CD14-positive monocyte (primary cell): ENCODE results near the gene HLA-DOA. TPM values are rescaled to one million over a fixed set of nuclear protein-coding genes. Genes with fewer than 3 reads are reported as not detected.
A peak's percentile ranks its signal among the peaks of the same experiment; 100 is the strongest.

Experiments
- DNase-seq, 3 donors: peaks; one replicate each; pipeline ENCODE4 v3.0.0-alpha.2; 2011 to 2022
- H2AFZ ChIP-seq: 2 replicates; pipeline ENCODE4 v1.6.0; 2012; ENCODE audit warnings: mild to moderate bottlenecking, low read depth, low read length, inconsistent platforms; ENCODE audit not compliant: insufficient read depth, poor library complexity, severe bottlenecking
- H3K27ac ChIP-seq, 2 donors: 1 replicate in 1 of 2; 2 replicates in 1 of 2; pipeline ENCODE4 v1.5.1; 2012 to 2013; ENCODE audit warnings: low read length in 2 of 2, control low read depth in 1 of 2, inconsistent platforms in 1 of 2, low read depth in 1 of 2, mild to moderate bottlenecking in 1 of 2
- H3K27me3 ChIP-seq, 2 donors: one replicate each; pipeline versions ENCODE4 v1.6.0 to v1.6.1; 2011 to 2013; ENCODE audit warnings: low read length in 2 of 2; ENCODE audit not compliant: control insufficient read depth in 2 of 2, insufficient read depth in 2 of 2
- H3K36me3 ChIP-seq, 2 donors: replicated peaks in 1 of 2; 1 replicate in 1 of 2; 2 replicates in 1 of 2; pipeline versions ENCODE4 v1.5.1 to v1.6.1; 2012 to 2013; ENCODE audit warnings: low read length in 2 of 2, control low read depth in 1 of 2, inconsistent platforms in 1 of 2, mild to moderate bottlenecking in 1 of 2; ENCODE audit not compliant: insufficient read depth in 2 of 2, control insufficient read depth in 1 of 2
- H3K4me1 ChIP-seq, 2 donors: 1 replicate in 1 of 2; 2 replicates in 1 of 2; pipeline versions ENCODE4 v1.5.1 to v1.6.1; 2012 to 2013; ENCODE audit warnings: low read length in 2 of 2, control low read depth in 1 of 2, inconsistent platforms in 1 of 2, mild to moderate bottlenecking in 1 of 2, moderate library complexity in 1 of 2; ENCODE audit not compliant: insufficient read depth in 2 of 2, control insufficient read depth in 1 of 2
- H3K4me2 ChIP-seq: replicated peaks from 2 replicates; pipeline ENCODE3; 2012; ENCODE audit warnings: low read length, moderate library complexity, mild to moderate bottlenecking; ENCODE audit not compliant: poor library complexity, severe bottlenecking; ENCODE audit errors: extremely low read depth
- H3K4me3 ChIP-seq, 3 experiments: fragments of 200-600 bp in 1 of 3; sonication (generic) in 1 of 3; replicated peaks in 1 of 3; 1 replicate in 2 of 3; 2 replicates in 1 of 3; pipeline ENCODE4 v1.5.1; 2011 to 2013; ENCODE audit warnings: low read length in 3 of 3, mild to moderate bottlenecking in 3 of 3, control low read depth in 2 of 3, low read depth in 2 of 3, inconsistent platforms in 1 of 3, moderate library complexity in 1 of 3
- H3K79me2 ChIP-seq: 2 replicates; pipeline ENCODE4 v1.6.0; 2012; ENCODE audit warnings: mild to moderate bottlenecking, control low read depth, inconsistent platforms, low read length, moderate library complexity; ENCODE audit not compliant: insufficient read depth
- H3K9ac ChIP-seq: 2 replicates; pipeline ENCODE4 v1.6.0; 2017; ENCODE audit warnings: low read length, mild to moderate bottlenecking; ENCODE audit not compliant: insufficient read depth, poor library complexity, severe bottlenecking
- H3K9me3 ChIP-seq, 2 donors: replicated peaks in 1 of 2; 1 replicate in 1 of 2; 2 replicates in 1 of 2; pipeline versions ENCODE4 v1.5.1 to v1.6.1; 2012 to 2013; ENCODE audit warnings: low read length in 2 of 2, control low read depth in 1 of 2; ENCODE audit not compliant: control insufficient read depth in 1 of 2, insufficient read depth in 1 of 2
- H4K20me1 ChIP-seq: 2 replicates; pipeline ENCODE4 v1.6.0; 2012; ENCODE audit warnings: mild to moderate bottlenecking, low read length, control low read depth, moderate library complexity; ENCODE audit not compliant: insufficient read depth
- H3K27ac Mint-ChIP-seq, 7 donors: one replicate each; pipeline ENCODE4 v1.8.0; 2020; ENCODE audit warnings: mild to moderate bottlenecking in 7 of 7, mixed read lengths in 7 of 7, moderate library complexity in 6 of 7, inconsistent platforms in 2 of 7
- H3K27me3 Mint-ChIP-seq, 3 donors: one replicate each; pipeline ENCODE4 v1.8.0; 2021 to 2022; ENCODE audit warnings: low read depth in 3 of 3, mild to moderate bottlenecking in 3 of 3, mixed read lengths in 3 of 3, moderate library complexity in 3 of 3, inconsistent platforms in 1 of 3
- H3K36me3 Mint-ChIP-seq, 2 donors: one replicate each; pipeline ENCODE4 v1.8.0; 2020; ENCODE audit warnings: mixed read lengths in 2 of 2, inconsistent platforms in 1 of 2, mild to moderate bottlenecking in 1 of 2
- H3K4me1 Mint-ChIP-seq: one replicate; pipeline ENCODE4 v1.8.0; 2020; ENCODE audit warnings: mild to moderate bottlenecking, mixed read lengths
- H3K4me3 Mint-ChIP-seq, 2 donors: one replicate each; pipeline ENCODE4 v1.8.0; 2020; ENCODE audit warnings: mild to moderate bottlenecking in 2 of 2, mixed read lengths in 2 of 2, moderate library complexity in 1 of 2
- H3K9me3 Mint-ChIP-seq, 7 donors: one replicate each; pipeline ENCODE4 v1.8.0; 2020 to 2022; ENCODE audit warnings: mixed read lengths in 7 of 7, mild to moderate bottlenecking in 6 of 7, moderate library complexity in 6 of 7, inconsistent platforms in 2 of 7
- WGBS: methylation state at CpG from one replicate; pipeline ENCODE4 v1.1.5; 2013; ENCODE audit warnings: missing lambda C conversion rate; ENCODE audit not compliant: insufficient coverage; 5-methylcytosine and 5-hydroxymethylcytosine counted together
- intact Hi-C, 2 donors: fragments of 100-400 bp; cut with micrococcal nuclease; formaldehyde crosslinking; loops; one replicate each; pipeline versions ENCODE4 v1.15.0 to v1.15.1; 2023
- polyA plus RNA-seq, 3 donors: library from polyadenylated mRNA; depleted of rRNA in 1 of 3; unstranded in 2 of 3; stranded (reverse) in 1 of 3; fragments of 300-500 nt in 2 of 3; fragments of >200 nt in 1 of 3; fragmentation: Illumina TruSeq in 2 of 3; gene quantifications; 1 replicate in 2 of 3; 2 replicates in 1 of 3; pipeline ENCODE4 v1.2.3, GENCODE V29; 2012 to 2021
- TF ChIP-seq, protein P1 (sequence below): fragments of 200-600 bp; IDR thresholded peaks from one replicate; pipeline ENCODE4 v1.8.0; 2022; ENCODE audit warnings: antibody characterized with exemption, mild to moderate bottlenecking

The HLA-DOA gene
- polyA plus RNA-seq, 3 donors: 2.8 to 15.4 (median 9.1) TPM

DNA sequence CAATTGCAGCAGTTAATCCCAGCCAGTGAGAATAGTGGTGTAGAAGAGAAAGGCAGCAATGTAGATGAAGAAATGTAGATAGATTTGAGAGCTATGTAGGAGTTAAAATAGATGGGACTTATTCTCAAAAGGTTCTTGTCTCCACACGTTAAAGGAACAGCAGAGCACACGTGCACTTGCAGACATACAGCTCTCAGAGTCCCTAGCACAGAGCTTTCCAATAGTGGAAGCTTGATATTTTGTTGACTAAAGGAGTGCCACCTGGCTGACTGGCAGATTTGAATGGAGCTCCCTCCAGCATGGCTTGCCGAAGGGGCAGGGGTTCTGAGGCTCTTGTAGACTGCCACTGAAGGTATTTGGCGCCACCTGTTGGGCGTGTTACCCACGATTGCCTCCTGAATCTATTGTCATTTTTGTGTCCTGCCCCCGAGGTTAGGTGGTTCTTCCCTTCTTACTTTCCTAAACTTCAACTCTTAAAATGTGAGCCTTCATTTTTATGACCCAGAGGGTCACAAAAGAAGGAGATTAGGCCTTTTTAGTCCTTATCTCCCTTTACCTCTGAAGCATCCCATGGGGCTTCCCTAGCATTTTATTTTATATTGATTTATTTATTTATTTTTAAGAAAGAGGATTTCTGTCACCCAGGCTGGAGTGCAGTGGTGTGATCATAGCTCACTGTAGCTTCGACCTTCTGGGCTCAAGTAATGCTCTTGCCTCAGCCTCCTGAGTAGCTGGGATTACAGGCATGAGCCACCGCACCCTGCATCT lies 24.6 kb downstream of the HLA-DOA start:
- no peaks in the 10 kb centered on the region for H3K4me1 ChIP-seq
- no peak overlapping the region for H3K4me3 Mint-ChIP-seq

DNA sequence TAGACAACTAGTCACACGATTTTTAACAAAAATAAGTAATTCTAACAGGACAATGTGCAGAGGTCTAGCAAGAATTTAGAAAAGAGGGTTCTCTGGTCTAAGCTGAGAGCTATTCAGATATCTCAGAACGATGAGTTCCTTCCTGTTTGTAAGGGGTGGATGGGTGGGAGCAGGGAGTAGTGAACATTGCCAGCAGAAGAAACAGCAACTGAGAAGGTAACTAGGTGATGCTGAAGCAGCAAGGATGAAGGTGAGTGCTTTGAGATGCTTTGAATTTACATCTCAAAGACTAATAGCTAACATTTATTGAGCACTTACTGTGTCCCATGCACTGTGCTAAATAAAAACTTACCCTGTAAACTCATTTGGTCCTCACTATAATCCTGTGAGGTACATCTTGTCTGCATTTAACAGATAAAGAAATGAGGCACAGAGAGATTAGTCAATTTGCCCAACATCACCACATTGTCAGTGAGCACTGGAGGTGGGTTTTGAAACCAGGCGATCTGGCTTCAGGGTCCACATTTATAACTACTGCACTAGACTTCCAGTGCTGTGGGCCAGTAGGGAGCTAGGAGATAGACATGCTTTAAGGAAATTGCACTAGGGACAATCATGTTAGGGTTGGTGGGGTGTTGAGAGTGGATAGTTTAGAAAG lies 25.3 kb downstream of the HLA-DOA start:
- 25% methylated on average over 1 of the region's 3 CpGs for WGBS
- peak overlapping the region in 6 of 7 donors; percentile 7 to 69 (median 49) for H3K27ac Mint-ChIP-seq
- H3K36me3 Mint-ChIP-seq: peaks cover 29 to 43% of the 10 kb centered on the region in 2 donors
- H3K4me3 ChIP-seq: no peak overlapping the region
- peak overlapping the region in 1 of 2 donors; percentile 20 for H3K27ac ChIP-seq
- no peaks in the 10 kb centered on the region for H3K9me3 ChIP-seq
- peaks cover 0 to 2% (median 0%) of the 10 kb centered on the region in 3 donors for H3K27me3 Mint-ChIP-seq
- no peak overlapping the region for H2AFZ ChIP-seq
- H3K79me2 ChIP-seq: peaks cover 6% of the 10 kb centered on the region
- H3K4me3 Mint-ChIP-seq: no peak overlapping the region
- H3K4me1 Mint-ChIP-seq: peaks cover 24% of the 10 kb centered on the region
- H3K27me3 ChIP-seq: no peaks in the 10 kb centered on the region
- H3K36me3 ChIP-seq: peaks cover 30 to 40% of the 10 kb centered on the region in 2 donors
- TF ChIP-seq, protein P1, sequence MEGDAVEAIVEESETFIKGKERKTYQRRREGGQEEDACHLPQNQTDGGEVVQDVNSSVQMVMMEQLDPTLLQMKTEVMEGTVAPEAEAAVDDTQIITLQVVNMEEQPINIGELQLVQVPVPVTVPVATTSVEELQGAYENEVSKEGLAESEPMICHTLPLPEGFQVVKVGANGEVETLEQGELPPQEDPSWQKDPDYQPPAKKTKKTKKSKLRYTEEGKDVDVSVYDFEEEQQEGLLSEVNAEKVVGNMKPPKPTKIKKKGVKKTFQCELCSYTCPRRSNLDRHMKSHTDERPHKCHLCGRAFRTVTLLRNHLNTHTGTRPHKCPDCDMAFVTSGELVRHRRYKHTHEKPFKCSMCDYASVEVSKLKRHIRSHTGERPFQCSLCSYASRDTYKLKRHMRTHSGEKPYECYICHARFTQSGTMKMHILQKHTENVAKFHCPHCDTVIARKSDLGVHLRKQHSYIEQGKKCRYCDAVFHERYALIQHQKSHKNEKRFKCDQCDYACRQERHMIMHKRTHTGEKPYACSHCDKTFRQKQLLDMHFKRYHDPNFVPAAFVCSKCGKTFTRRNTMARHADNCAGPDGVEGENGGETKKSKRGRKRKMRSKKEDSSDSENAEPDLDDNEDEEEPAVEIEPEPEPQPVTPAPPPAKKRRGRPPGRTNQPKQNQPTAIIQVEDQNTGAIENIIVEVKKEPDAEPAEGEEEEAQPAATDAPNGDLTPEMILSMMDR: no peak
- H3K9me3 Mint-ChIP-seq: no peaks in the 10 kb centered on the region
- intact Hi-C loops: loop anchor here (1.0 to 2.0 kb wide), 2 partner anchors 99 kb away; no protein-coding TSS in a partner anchor
- H4K20me1 ChIP-seq: peaks cover 57% of the 10 kb centered on the region
- no peak overlapping the region for H3K4me2 ChIP-seq
- DNase-seq: no peak
- no peak overlapping the region for H3K9ac ChIP-seq
- H3K4me1 ChIP-seq: no peaks in the 10 kb centered on the region

More for the DNA sequence above, 24.6 kb downstream of the HLA-DOA start:
- H3K9me3 ChIP-seq: no peaks in the 10 kb centered on the region
- H2AFZ ChIP-seq: no peak overlapping the region
- 20% methylated on average over 5 of the region's 9 CpGs for WGBS
- H3K4me1 Mint-ChIP-seq: peaks cover 24% of the 10 kb centered on the region
- peaks cover 22 to 36% of the 10 kb centered on the region in 2 donors for H3K36me3 Mint-ChIP-seq
- H3K4me2 ChIP-seq: no peak overlapping the region
- peak; percentile 79 to 84 (median 84) for DNase-seq
- no peaks in the 10 kb centered on the region for H3K27me3 ChIP-seq
- peaks cover 50% of the 10 kb centered on the region for H4K20me1 ChIP-seq
- H3K27me3 Mint-ChIP-seq: peaks cover 0 to 4% (median 0%) of the 10 kb centered on the region in 3 donors
- no peak overlapping the region for H3K9ac ChIP-seq
- TF ChIP-seq, protein P1: peak; percentile 96
- H3K9me3 Mint-ChIP-seq: no peaks in the 10 kb centered on the region
- peaks cover 6% of the 10 kb centered on the region for H3K79me2 ChIP-seq
- intact Hi-C loops: loop anchor here (1.0 to 2.0 kb wide), 3 partner anchors 15 to 100 kb away; no protein-coding TSS in a partner anchor
- peak overlapping the region in 1 of 2 donors; percentile 20 for H3K27ac ChIP-seq
- H3K36me3 ChIP-seq: peaks cover 23 to 33% of the 10 kb centered on the region in 2 donors
- peak overlapping the region in 3 of 7 donors; percentile 7 to 69 (median 43) for H3K27ac Mint-ChIP-seq
- H3K4me3 ChIP-seq: no peak overlapping the region
